T-helper 22 cell (primary cell): ENCODE data around the gene PPFIA4.
"Not testable (repeated sequence)": the region's sequence is repeated elsewhere in the genome, so short reads cannot be mapped to it uniquely, and the experiment has no call there.

ENCODE experiments used
- DNase-seq: peaks from one replicate; pipeline ENCODE4 v3.0.0-alpha.2; 2020; ENCODE audit warnings: low read depth

The PPFIA4 gene

DNA sequence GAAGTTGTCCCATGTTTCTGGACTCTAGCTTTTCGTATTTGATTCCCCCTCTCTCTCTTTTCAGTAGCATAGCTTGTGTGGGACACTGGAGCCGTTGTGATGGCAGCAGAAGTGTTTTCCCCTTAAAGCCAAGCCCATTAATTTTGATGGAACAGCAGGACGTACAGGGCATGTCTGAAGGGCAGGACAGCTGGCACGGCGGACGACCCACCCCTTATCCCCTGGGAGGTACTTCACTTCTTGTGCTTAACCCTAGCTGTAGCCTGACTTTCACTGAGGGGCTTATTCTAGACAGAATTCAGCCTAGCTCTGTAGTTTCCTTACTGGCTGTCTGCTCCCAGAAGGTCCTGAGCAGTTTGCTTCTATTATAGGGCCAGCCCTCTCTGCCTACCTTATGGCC is 8.6 kb upstream of the PPFIA4 start:
- DNase-seq, result no peak

GRCh38 chr1:203022855-203023254 is 3.4 kb upstream of the PPFIA4 start:
- DNase-seq, result not testable (repeated sequence)

- DNase-seq, result no peak
Observed at GRCh38 chr1:203025686-203026030, 633 bp upstream of the PPFIA4 start.

DNA sequence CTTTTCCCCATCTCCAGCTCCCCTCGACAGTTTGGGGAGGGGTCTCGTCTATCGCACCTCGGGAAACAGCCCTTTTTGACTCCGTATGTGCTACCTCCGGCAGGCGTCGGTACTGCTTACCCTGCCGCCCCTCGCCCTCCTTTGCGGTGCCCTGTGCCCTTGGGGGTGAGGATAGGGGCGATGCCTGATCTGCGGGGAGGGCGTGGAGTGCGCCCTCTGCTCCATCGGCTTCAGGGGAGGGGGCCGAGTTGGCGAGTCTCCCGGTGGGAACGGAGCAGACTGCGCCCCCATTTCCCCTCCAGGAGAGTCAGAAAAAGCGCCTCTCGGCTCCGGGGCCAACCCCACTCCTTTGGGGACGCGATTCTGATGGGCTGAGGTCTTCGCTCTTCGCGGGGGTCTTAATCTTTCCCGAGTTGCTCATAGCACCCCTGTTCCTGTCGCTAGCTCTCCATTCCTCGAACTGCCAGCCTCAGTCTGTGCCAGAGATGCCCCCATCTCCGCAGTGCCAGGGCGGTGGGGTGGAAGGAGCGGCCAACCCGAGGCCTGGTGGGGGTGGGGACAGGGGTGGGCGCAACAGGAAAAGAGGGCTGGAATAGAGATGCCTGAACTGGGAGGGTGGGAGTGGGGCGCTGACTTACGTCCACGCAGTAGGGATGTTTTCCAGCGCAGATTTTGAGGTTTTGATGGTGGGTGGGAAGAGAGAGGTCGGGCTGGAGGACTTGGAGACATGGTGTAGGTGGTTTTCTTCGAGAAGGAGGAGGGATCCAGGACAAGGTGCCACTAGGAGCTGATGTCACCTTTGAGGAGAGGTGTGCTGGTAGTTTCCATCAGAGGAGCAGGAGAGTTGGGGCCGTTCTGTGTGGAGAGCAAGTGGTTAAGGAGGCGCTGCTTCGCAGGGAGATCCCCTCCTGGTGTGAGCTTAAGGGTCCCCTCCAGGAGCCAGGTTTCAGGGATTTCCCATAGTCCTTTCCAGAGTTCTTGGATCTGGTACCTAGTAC is 674 bp downstream of the PPFIA4 start:
- no peak for DNase-seq

DNA sequence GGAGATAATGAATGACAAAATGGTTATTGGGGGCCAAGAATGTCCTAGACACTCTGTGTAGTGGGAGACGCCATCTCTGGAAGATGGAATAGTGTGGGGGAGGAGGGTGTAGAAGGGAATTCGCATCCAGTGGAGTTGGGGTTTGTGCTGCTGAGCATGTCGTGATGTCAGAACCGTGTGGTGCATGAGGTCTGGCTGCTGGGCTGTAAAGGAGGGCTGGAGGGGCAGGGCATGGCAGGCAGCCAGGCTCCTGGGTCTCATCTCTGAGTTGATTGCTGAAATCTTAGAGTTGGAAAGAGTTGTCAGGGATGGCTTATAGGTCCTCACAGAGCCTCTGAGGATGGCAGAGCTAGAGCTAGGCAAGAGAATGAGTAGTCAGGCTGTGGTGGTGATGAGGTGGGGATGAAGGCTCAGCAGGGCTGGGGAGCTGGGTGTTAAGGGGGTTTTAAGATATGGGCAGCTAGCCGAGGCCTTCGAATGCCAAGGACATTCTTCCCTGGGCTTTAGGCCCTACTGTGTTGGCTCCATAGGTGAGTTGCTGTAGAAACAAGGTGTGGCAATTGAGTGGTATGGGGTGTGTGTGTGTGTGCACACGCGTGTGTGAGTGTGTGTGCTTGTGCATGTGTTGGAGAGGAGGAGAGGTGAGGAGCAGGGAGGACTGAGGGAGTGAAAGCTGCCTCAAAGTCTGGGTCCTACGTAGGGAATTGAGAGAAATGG is 1.9 kb downstream of the PPFIA4 start:
- DNase-seq, result no peak

GRCh38 chr1:203028784-203029553 is 2.7 kb downstream of the PPFIA4 start:
- DNase-seq, result no peak

- no peak for DNase-seq
Observed at GRCh38 chr1:203031467-203031866, 5.2 kb downstream of the PPFIA4 start.

GRCh38 chr1:203033287-203033686 is 7.0 kb downstream of the PPFIA4 start:
- no peak for DNase-seq

DNA sequence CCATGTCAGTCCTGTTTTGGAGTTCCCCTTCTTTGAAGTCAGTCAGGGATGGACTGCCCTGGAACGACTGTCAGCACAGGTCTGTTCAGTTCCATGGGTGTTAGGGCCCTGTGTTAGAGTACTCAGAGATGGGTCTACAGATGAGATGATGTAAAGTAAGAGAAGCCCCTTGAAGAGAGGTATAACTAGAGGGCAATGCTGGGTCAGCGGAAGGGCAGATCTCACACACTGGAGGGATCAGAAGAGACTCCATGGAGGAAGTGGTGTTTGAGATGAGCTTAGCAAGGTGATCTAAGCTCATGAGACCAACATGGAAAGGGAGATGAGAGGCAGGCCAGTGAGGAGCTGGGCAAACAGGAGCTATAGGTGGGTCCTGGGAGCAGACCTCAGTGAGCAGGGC is 7.6 kb downstream of the PPFIA4 start:
- no peak for DNase-seq

DNA sequence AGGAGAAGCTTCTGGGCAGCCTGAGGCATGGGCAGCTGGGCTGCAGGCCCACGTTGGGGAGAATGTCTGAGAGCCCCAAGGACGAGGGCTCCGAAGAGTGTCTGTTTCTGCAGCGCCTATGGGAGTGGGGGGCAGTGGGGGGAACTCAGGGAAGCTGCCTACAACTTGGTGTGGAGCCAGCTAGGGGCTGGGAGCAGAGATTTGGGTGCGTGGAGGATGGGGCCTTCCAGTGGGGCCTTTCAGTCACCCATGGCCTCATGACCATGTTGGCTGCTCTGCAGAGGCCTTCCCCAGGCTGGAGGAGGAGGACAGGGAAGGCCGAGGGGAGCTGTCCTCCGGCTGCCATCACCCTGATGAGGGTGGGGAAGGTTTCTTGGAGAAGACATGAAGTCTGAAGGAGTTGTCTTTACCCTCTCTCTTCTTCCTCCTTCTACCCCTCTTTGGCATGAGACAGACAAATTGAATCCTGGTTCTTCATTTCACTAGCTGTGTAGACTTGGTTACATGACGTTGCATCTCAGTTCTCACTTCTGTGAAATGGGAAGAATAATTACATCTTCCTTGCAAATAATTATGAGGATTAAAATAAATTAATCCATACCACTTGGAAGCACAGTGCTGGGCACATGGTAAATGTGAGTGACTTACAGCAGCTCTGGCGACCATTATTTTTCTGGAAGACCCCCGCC is 8.3 kb downstream of the PPFIA4 start:
- DNase-seq, result no peak

DNA sequence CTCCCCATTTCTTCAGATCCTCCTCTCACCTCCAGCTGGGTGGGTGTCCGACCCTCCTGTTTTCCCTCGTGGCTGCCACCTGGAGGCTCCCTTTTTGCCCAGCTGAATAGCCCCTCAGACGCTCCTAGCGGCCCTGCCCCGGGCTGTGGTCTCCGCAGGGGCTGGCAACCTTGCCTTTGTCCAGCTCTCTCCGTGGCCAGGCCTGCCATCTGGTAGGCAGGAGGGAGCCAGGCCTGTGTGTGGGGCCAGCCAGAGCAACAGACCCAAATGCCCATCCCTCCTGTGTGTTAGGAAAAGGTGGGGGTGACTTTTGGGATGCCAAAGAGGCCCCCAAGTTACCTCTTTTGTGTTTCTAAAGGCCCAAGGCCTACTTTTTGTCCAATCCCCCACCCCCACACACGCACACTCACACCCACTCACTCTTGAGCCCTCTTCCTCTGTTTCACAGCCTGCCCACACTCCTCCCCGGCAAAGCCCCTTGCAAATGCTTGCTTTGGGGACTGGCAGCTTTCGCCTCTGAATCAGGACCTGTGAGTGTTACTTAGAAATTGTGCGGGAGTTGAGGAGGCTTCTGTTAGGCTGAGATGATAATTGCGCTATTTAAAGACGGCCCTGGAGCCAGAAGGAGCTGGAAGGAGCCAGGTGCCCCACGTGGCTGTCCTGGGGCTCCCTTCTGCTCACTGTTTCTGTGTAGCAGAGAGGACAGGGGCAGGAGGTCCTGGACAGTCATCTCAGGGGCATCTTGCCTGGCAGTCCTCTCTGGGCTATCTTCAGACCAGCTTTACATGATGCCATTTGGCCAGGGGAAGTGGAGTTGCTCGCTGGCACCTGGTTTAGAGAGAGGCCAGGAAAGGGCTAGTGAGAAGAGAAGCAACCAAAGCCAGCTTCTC is 9.1 kb downstream of the PPFIA4 start:
- DNase-seq, result no peak

DNA sequence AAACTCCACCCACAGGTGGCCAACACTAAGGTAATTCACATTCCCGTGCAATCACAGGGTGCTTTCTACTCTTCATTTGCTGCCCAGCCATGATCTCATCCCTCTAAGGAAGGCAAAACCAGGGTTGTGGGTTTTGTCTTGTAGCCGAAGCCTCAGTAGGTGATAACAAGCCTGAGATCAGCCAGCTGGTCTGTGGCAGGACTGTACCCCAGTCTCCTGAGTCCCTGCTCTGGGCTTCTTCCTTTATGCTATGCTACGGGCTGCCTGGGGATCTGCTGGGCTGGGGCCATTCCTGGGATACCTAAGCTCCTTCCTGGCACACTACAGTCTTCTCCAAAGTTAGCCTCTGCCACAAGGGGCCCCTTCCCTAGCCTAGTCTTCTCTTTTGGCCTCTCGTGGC is 9.8 kb downstream of the PPFIA4 start:
- DNase-seq, result no peak

- DNase-seq, result no peak
Observed at GRCh38 chr1:203036537-203036936, 10.2 kb downstream of the PPFIA4 start.

DNA sequence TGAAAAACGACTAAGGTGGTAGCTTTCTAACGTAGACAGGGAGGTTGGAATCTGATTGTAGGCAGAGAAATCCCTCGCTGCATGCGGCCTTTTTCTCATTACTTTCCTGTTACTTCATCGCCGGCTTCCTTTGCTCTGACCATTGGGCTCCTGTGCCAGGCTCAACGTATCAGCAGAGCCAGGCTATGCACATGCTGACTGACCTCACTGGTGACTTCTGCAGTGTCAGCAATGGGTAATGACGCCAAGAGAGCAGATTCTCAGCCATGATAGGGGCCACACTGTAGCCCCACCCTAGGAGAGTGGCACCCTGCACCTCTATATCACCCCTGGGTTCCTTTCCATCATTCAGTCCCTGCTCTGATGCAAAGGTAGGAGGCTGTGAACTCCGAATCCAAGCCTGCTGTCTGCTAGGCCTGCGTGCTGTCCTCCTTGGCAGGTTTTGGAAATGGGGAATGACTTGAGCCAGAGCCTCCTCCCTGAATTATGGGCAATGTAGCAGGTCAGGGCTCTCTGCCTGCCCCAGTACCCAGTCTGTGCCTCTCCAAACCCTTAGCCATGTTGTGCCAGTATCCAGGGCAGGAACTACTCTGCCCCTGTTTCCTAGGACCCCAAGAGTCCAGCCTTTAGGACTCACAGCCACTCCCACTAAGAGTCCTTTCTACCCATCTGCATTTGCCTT is 11.4 kb downstream of the PPFIA4 start:
- no peak for DNase-seq

DNA sequence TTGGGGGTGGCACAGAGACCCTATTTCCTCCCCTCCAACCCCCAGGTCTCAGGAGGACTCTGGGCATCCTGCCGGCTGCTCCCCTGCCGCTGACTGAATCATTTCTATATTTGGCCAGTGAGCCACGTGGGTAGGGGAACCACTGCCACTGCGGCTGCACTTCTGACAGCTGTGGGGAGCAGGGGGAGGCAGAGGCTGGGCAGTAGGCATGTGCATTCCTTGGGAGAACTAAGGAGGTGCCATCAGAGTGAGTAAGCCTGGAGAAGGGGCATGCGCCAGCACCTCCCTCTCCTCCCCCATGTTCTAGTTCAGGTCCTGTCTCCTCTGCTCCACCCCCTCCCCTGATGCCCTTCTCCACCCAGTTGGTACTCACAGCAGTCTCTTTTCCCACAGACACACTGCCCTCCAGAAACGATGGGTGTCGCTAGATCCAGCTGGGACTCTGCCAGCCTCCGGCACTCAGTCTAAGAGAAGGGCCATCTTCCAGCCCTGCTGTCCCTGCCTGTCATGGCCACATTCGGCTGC is 12.0 kb downstream of the PPFIA4 start:
- no peak for DNase-seq

- DNase-seq, result no peak
Observed at GRCh38 chr1:203038891-203039608, 12.8 kb downstream of the PPFIA4 start.

DNA sequence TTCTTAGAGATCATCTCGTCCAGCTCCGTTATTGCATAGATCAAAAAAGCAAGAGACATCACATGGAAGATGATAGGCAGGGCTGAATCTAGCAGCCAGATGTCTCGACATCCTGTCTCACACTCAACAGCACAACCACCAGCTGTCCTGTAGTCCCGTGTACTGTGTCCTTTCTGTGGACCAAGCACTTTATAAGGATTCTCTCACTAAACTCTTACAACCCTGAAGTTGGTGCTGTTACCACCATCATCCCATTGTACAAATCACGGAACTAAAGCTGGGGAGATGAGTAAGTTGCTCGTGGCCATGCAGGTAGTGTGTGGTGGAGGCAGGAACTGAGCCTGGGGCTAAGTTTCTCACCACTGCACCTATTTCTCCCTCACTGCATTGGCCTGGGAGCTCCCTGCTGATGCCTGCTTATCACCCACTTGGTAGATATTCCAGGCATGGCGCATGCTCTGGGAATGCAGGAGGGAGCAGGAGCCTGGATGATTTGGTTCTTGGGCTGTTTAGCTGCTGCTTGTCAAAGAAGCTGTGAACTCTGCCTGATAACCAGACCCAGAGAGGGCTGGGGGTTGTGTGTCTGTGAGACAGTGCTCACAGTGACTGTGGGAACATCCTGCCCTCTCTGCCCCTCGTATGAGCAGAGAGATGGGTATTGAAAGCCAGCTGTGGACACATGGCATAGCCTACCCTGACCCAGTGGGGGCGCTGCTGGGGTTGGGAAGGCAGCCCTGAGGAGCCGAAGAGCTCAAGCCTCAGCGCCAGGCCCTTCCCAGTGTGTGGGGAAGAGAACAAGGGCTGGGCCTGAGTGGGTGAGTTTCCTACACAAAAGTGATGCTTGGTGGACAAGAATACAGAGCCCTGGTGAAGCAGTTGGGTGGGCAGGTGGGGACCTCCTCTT is 13.6 kb downstream of the PPFIA4 start:
- DNase-seq, result no peak

- no peak for DNase-seq
Observed at GRCh38 chr1:203040513-203041275, 14.4 kb downstream of the PPFIA4 start.
